Body of pancreas (tissue), 4 donors: ENCODE results near the gene CAMK1D.

Experiments used
- POLR2A ChIP-seq, 3 donors: fragments of 450-650 bp; IDR thresholded peaks; one replicate each; pipeline ENCODE4 v1.6.1; 2016; ENCODE audit warnings: antibody characterized with exemption in 3 of 3, mild to moderate bottlenecking in 2 of 3
- TF ChIP-seq, protein P1 (sequence below), 7 experiments: fragments of 450-650 bp in 4 of 7; fragments of 200-600 bp in 3 of 7; sonication (generic) in 3 of 7; IDR thresholded peaks; one replicate each; pipeline ENCODE4 v1.5.1; 2016 to 2019; ENCODE audit warnings: antibody characterized with exemption in 7 of 7

- TF ChIP-seq POLR2A (IDR thresholded peaks at IDR 0.05) = no peak
- TF ChIP-seq, protein P1, sequence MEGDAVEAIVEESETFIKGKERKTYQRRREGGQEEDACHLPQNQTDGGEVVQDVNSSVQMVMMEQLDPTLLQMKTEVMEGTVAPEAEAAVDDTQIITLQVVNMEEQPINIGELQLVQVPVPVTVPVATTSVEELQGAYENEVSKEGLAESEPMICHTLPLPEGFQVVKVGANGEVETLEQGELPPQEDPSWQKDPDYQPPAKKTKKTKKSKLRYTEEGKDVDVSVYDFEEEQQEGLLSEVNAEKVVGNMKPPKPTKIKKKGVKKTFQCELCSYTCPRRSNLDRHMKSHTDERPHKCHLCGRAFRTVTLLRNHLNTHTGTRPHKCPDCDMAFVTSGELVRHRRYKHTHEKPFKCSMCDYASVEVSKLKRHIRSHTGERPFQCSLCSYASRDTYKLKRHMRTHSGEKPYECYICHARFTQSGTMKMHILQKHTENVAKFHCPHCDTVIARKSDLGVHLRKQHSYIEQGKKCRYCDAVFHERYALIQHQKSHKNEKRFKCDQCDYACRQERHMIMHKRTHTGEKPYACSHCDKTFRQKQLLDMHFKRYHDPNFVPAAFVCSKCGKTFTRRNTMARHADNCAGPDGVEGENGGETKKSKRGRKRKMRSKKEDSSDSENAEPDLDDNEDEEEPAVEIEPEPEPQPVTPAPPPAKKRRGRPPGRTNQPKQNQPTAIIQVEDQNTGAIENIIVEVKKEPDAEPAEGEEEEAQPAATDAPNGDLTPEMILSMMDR (IDR thresholded peaks at IDR 0.05) = no peak
Observed at GRCh38 chr10:12797471-12798262, 448.3 kb downstream of the CAMK1D start.
